ENCODE measurements around the gene ISG15.

DNA sequence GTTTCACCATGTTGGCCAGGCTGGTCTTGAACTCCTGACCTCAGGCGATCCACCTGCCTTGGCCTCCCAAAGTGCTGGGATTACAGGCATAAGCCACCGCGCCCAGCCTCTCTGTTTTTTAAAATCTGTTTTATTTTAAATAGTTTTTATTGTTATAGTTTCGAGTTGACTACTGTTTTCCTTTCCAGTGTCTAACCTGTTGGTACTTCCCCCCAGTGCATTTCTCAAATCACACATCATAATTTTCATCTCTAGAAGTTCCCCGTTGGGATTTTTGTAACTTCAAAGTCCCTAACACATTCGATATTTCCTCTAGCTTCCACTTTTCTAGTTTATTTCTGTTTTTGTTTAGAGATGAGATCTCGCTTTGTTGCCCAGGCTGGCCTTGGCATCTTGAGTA lies 20.9 kb upstream of the ISG15 start:
- TF ChIP-seq, protein P1, sequence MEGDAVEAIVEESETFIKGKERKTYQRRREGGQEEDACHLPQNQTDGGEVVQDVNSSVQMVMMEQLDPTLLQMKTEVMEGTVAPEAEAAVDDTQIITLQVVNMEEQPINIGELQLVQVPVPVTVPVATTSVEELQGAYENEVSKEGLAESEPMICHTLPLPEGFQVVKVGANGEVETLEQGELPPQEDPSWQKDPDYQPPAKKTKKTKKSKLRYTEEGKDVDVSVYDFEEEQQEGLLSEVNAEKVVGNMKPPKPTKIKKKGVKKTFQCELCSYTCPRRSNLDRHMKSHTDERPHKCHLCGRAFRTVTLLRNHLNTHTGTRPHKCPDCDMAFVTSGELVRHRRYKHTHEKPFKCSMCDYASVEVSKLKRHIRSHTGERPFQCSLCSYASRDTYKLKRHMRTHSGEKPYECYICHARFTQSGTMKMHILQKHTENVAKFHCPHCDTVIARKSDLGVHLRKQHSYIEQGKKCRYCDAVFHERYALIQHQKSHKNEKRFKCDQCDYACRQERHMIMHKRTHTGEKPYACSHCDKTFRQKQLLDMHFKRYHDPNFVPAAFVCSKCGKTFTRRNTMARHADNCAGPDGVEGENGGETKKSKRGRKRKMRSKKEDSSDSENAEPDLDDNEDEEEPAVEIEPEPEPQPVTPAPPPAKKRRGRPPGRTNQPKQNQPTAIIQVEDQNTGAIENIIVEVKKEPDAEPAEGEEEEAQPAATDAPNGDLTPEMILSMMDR (conservative IDR thresholded peaks at IDR 0.05): no peak
- TF ChIP-seq ZFX (IDR thresholded peaks at IDR 0.05): no peak

Measured in C4-2B (cell line).